Hematopoietic multipotent progenitor cell treated with erythropoietin and hydrocortisone succinate and interleukin-3 and kit ligand, for 17 days (in vitro differentiated cells): ENCODE measurements around the gene SIDT1.

ENCODE experiments used
- DNase-seq: peaks from one replicate; pipeline ENCODE4 v3.0.0-alpha.2; 2015; ENCODE audit warnings: low spot score

Gene SIDT1

DNA sequence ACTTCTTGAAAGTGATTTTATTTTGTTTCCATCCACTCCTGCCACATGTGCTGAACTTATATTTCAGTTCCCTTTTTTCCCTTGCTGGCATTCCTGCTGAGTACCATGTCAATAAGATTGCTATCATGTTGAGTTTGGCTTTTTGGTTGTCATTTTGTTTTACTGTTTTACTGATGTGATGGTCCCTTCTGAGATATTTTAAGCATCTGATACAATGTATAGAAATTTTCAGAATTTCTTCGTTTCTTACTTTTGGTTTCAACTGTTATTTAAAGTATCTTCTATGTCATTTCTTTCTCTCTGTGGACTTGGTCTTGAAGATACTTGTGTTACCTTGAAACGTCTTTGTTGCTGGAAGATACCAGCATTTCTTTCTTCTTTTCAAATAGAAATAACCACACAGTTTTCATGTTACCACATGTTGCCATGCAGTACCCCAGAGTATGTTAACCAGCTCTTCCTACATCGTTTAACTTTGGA, 14.1 kb downstream of the SIDT1 start:
- DNase-seq: no peak

DNA sequence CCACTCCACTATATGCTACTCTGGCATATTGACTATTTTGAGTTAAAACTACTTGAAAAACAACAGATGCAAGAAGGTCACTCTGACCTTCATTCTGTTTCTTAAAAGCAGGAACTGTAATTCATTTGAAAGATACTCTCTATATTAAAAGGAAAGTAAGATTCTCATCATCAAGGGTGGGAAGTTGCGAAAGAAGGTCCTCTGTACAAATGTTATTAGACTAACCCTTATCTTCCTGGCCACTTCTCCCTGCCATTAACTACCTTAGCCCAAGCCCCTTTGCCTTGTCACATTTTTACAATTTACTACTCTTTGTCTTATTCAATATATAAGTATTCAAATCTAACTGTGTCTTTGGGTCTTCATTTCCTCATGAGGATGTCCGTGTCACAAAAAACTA, 16.1 kb downstream of the SIDT1 start:
- DNase-seq: no peak

DNA sequence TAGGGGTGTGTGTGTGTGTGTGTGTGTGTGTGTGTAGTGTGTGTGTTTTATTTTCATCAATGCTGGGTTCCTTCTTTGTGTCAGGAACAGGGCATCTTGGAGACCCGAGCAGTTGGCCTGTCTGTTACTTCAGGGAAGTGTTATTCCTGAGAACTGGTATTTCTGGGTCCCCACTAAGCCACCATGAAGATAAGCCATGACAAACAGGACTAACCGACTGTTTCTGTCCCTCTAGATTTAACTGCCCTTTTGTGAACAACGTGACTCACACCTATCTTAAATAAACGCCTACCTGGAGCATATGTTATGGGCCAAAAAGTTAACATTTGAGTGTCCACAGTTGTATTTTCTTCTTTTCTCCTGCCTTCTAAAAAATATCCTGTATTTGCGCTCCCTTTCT, 19.5 kb downstream of the SIDT1 start:
- DNase-seq: no peak

DNA sequence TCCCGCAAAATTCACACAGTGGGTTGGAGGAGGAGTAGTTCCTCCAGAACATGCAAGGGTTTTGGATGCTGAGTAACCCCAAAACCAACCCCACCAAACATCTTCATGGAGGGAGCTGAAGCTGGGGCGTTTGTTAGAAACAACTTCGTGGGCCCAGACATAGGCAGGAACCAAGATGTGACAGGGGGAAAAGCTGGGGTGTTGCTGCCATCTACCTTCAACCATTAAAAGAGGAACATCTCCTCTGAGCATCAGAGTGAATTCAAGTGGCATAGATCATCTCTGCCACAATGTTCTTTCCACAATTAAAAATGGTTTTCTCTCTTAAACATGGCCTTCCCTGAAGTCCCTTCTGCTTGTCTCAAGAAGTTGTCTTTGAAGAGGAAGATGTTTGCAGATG, 20.5 kb downstream of the SIDT1 start:
- DNase-seq: no peak

DNA sequence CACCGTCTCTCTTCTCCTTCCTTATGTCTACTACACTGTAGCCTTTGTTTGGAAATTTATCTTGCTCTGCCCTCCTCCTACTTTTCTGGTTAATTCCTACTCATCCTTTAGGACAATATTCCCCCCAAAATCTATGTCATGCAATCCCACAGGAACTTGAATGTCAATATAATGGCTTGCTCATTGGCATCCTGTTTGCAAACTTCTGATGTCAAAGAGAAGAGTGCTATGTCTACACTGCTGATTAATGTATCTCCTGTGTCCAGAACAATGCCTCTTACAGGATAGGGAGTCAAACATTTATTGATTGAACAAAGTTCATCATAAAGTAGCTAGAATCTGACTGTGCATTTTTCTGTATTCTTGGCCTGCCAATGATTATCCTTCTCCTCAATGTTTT, 22.8 kb downstream of the SIDT1 start:
- DNase-seq: no peak

DNA sequence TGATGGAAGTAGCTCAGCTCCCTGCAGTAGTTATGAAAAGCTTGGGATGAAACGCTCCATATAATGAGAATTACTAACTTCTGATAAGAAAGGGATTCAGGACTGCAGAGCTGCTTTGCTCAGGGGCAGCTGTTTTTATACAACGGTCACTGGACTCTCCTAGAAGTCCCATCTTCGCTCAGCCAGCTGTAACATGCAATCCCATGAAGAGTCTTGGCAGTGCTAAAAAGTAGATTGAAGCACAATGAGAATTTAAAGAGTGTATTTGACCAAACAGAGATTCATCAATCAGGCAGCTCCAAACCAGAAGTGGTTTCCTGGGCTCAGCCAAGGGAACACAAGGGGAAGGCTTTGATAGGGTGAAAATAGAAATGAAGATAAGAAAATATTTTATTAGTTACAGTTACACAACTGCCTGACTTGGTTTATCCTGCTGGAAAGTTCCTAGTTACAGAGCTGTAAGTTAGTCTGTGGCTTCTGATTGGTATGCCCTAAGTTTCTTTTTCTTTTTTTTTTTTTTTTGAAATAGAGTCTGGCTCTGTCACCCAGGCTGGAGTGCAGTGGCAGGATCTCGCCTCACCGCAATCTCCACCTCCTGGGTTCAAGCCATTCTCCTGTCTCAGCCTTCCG, 24.1 kb downstream of the SIDT1 start:
- DNase-seq: no peak

DNA sequence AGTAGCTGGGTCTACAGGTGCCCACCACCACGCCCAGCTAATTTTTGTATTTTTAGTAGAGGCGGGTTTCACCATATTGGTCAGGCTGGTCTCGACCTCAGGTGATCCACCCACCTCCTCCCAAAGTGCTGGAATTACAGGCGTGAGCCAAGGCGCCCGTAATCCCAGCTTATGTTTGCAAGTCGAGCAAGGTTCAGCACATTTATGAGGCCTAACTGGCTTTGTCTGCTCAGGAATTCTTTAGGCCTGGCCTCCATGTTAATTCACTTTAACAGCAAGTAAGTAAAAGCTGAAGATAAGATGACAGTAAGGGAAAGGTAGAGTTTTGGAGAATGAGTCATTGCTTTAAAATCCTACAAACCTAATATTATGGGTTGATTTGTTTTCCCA, 24.6 kb downstream of the SIDT1 start:
- no peak for DNase-seq

DNA sequence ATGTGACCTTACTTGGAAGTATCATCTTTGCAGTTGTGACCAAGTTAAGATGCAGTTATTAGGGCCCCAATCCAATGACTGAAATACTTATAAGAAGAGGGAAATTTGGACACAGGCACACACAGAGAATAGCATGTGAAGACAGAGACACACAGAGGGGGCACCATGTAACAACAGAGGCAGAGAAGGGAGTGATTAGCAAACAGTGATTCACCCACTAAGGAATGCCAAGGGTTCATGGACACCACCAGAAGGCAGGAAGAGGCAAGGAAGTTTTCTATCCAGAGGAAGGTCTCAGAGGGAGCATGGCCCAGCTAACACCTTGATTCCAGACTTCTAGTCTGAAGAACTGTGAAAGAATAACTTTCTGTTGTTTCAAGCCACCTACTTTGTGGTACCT, 25.0 kb downstream of the SIDT1 start:
- DNase-seq: no peak

DNA sequence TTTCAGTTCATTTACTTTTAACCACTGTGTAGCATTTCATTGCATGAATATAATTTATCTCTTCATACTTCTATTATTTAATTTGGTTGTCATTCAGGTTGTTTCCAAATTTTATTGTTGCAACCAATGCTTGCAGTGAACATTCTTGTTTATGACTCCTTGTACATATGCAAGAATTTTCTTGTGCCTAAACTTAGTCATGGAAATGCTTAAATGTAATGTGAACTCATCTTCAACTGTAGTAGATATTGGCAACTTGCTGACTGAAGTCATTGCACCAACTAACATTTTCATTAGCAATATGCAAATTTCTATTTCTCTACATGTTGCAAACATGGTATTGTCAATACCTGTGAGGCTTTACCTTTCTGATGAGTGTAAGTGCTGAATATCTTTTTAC, 26.7 kb downstream of the SIDT1 start:
- no peak for DNase-seq

DNA sequence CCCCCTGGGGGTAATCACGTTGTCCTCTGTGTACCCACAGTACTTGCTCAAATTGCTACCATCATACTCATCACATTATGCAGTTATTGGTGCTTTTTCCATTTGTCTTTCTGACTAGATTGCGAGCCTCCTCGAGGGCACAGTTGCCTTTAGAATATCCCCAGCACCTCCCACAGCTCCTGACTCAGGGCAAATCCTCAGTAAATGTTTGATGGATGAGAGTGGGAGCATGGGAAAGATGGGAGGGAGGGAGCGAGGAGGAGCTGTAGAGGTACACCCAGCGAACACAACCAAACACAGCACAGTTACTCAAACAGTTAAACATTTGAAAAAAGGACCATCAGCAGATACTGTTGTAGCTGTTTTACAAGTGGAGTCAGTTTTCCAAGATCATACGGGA, 27.9 kb downstream of the SIDT1 start:
- DNase-seq: no peak

DNA sequence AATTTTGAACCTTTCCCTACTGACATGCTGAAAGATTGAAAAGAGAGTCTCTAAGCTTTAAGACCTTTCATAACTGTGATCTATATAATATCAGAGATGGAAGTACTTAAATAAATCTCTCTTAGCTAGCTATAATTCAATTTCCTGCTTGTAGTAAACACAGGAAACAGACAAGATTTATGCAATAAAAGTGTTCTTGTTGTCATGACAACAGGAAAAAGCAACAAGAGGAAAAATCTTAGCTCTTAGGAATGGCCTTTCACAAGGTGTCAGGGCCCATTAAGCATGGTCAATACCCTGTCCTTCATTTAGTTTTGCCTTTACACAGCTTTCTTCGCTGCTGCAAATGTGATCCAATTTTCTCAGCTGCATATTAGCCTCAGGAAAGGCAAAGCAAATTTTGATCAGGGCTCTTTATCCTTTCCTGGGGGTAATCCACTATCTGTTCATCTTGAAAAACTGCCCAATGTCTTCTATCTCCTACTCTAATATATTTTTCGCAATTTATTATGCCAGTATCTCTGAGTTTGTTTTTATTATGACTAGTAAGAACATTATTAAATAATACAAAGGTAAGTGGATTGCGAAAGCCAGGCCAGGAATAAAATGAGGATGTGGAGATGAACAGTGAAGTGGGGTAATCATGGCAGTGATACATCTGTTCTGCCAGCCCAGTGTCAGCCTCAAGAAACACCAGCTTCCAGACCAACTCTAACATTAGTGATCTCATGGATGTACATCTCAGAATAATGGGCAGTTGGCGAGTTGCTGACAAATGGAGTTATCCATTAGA, 28.7 kb downstream of the SIDT1 start:
- DNase-seq: no peak

DNA sequence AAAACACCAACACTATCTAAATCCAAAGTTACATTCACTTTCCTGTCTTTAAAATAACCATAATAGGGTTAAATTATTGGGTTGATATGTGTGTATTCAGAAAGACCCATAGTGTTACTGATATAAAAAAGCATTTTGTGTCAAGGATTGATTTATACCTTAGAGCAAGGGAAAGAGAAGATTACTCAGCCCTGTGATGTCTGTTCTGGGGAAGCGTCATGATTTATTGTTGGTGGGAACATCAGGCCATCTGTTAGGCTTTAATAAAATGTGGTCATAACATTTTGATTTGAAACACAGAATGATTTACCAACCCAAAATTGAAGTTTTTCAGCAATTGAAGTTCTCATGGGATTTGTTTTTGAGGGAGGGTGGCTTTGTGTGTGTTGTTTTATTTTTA, 33.2 kb downstream of the SIDT1 start:
- DNase-seq: no peak

DNA sequence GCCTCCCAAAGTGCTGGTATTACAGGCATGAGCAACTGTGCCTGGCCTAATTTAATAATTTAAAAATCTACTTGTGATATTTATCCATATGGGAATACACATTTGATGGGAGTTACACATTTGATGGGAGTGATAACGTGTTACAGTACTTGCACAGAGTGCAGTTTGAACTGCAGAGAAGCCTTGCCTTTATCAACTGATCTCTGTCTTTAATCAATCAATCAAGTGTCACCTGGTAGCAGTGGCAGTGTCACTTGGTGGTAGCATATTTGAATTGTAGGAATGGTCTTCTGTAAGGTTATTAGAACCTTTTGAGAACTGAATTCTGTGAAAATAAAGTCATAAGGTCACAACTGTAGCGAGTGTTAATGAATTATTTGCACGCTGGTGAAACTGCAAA, 37.8 kb downstream of the SIDT1 start:
- no peak for DNase-seq

DNA sequence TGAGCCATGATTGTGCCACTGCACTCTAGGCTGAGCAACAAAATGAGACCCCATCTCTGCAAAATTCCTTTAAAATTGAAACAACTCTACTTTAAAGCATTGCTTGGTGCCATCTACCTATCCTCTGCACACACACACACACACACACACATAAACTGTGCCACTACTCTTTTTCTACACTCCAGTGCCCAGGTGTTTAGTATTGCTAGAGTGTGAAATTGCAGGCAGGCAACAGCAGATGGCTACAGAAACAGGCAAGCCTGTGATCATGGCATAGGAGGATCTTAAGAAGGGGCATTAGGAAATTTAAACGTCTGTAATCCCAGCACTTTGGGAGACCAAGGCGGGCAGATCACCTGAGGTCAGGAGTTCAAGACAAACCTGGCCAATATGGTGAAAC, 39.0 kb downstream of the SIDT1 start:
- no peak for DNase-seq

DNA sequence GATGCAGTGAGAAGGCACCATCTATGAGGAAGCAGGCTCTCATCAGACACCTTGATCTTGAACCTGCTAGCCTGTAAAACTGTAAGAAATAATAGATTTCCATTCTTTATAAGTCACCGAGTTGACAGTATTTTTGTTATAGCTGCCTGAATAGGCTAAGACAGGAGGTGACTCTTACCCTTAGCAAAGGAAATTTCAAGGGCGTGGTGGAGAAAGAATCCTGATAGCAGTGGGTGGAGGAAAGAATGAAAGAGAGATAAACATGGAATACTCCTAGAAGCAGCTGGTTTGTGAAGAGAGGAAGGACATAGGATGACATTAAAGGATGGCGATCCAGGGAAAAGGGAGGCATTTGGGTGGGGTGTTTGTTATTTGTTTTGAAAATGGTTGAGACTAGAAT, 41.4 kb downstream of the SIDT1 start:
- no peak for DNase-seq

DNA sequence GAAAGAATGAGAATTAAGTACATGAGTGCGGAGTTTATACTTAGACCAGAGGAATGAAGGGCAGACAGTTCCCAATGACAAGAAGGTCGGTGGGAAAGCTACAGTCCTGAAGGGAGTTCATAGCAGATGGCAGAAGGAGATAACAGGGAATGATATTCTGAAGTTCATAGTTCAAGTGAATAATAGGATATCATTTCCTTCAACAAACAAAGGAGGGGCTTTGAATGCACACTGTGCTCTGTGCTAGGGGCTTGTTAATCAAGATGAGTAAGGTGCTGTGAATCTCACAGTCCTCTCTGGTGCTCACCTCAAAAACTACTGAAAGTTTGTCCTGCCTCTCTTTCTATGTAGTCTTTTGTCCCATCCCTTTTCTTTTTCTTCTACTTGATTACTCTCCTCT, 41.9 kb downstream of the SIDT1 start:
- no peak for DNase-seq

DNA sequence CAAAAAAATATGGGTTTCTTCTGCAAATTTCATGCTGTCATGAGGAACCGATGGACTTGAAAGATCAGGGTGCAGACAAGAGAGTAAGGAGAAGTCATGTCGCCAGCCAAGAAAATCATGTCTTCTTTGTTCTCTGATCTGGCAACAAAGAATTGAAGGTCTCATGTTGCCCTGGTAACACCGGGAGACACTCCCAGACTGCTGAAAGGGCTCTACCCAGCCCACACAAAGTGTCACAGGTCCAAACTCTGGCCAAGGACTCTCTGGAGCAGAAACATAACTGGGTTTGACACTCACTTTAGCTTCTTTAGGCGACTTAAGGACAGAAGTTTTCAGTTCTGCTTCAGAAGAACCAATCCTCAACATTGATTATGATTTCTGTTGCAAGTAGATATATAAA, 42.9 kb downstream of the SIDT1 start:
- no peak for DNase-seq

DNA sequence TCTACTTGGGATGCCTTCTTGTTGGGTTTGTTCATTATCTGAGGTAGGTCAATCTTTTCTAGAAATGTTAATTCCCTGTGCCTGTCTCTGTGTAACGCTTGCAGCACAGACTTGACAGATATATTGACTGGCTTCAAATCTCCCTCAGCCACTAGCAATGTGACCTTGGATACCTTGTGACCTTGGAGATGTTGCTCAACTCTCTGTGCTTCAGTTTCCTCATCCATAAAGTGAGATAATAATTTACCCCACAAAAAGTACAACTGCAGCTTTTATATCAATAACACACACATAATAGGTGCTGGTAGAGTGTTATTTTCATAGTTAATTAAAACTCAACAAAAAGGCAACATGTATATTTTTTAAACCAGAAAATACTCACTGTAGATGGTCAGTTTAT, 52.9 kb downstream of the SIDT1 start:
- no peak for DNase-seq

DNA sequence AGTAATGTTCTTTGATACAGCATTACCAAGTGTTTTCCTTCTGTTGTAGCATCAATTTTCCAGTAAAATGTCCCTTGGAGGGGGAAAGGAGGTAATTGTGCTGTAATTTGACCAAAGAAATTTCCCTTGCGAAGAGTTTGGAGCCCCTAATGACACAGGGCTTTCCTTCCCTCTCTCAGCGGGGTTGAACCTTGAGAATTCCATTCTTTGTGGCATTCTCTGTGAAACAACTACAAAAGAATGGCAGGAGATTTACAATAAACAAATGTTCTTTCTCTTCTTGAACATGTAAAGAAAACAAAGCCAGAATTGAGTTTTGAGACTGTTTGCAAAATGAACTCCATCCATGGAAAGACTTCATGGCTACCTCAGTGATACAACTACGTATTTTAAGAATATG, 53.4 kb downstream of the SIDT1 start:
- DNase-seq: no peak

DNA sequence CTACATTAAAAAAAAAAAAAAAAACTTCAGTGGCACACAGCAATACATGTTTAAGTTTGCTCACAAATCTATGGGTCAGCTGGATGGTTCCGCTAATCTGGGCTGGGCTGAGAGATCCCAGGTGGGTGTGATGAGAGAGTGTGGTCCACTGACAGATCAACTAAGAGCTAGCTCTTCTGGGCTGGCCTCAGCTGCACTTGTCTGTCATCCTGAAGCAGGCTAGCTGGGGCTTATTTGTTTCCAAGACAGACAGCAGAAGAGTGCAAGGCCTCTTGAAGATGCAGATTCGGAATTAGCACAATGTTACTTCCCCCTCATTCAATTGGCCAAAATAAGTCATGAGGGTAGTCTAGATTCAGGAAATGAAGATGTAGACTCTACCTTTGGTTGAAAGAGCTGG, 56.5 kb downstream of the SIDT1 start:
- no peak for DNase-seq

DNA sequence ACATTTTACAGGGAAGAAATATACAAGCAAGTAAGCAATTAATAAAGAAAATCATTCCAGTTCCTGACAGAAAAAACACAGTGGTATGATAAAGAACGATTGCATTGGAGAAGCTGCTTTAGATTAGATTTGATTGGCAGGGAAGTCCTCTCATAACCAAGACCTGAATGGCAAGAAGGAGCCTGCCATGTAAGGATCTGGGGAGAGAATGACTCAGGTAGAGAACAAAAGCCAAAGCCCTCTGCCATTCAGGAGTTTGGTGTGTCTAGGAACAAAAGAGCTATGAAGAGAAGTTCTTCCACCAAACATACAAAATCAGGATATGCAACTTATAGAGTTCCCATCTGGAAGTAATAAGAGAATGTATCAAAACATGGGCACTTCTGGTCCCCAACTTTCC, 57.6 kb downstream of the SIDT1 start:
- DNase-seq: no peak

DNA sequence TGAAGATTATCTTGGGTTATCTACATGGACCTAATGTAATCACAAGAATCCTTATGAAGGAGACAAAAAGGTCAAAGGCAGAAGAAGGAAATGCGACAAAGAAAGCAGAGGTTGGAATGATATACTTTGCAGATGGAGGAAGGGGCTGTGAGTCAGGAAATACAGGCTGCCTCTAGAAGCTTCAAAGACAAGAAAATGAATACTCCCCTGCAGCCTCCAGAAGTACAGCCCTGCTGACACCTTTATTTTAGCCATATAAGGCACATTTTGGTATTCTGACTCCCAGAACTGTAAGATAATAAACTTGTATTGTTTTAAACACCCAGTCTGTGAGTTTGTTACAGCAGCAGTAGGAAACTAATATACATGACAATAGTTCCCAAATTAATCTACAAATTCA, 58.6 kb downstream of the SIDT1 start:
- DNase-seq: no peak

DNA sequence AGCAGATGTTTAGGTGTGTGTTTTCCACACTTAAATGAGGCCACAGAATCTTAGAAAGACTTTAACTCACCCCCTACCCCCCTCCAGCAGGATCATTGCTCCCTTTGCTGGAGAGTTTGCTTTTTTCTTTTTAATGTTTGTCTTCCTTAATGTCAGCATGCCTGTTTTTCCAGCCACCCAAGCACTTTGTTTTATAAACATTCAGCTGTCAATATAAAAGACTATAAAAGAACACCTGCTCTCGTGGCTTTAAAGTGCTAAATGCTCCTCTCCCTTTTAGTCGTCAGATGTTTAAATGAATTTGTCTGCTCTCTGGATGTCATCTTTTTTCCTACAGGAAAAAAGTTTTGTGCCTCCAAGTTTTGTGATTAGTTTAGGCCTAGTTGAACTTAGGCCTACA, 61.7 kb downstream of the SIDT1 start:
- DNase-seq: no peak
